NCI-H748 treated with DMSO at 0.1 percent for 48 hours (cell line): ENCODE data around the gene TTC38.

ENCODE experiments used
- DNase-seq: peaks from one replicate; lab custom pipeline; 2025; lab: John Stamatoyannopoulos, UW

The TTC38 gene

GRCh38 chr22:46267431-46268279 lies at the start of gene TTC38:
Gene TTC38 (plus strand): TSS chr22:46268008. CDS start chr22:46268040, 32 bp downstream.
- peak; percentile 14 for DNase-seq

GRCh38 chr22:46219636-46220035 lies 48.2 kb upstream of the TTC38 start:
- DNase-seq = no peak

- DNase-seq = no peak
Observed at GRCh38 chr22:46220921-46221320, 46.9 kb upstream of the TTC38 start.

- no peak for DNase-seq
Observed at GRCh38 chr22:46224044-46224897, 43.5 kb upstream of the TTC38 start.

- no peak for DNase-seq
Observed at GRCh38 chr22:46224898-46225290, 42.9 kb upstream of the TTC38 start.

- no peak for DNase-seq
Observed at GRCh38 chr22:46225631-46226030, 42.2 kb upstream of the TTC38 start.

GRCh38 chr22:46226577-46226976 lies 41.2 kb upstream of the TTC38 start:
- DNase-seq = no peak

GRCh38 chr22:46229701-46230100 lies 38.1 kb upstream of the TTC38 start:
- DNase-seq = no peak

GRCh38 chr22:46230262-46230901 lies 37.4 kb upstream of the TTC38 start:
- DNase-seq = no peak

GRCh38 chr22:46233231-46233630 lies 34.6 kb upstream of the TTC38 start:
- DNase-seq = no peak

GRCh38 chr22:46234969-46235368 lies 32.8 kb upstream of the TTC38 start:
- DNase-seq = no peak

GRCh38 chr22:46237453-46238124 lies 30.2 kb upstream of the TTC38 start:
- DNase-seq = no peak

GRCh38 chr22:46238541-46238940 lies 29.3 kb upstream of the TTC38 start:
- no peak for DNase-seq

- DNase-seq = no peak
Observed at GRCh38 chr22:46239261-46240048, 28.4 kb upstream of the TTC38 start.

GRCh38 chr22:46240073-46240472 lies 27.7 kb upstream of the TTC38 start:
- no peak for DNase-seq

- DNase-seq = no peak
Observed at GRCh38 chr22:46240506-46240905, 27.3 kb upstream of the TTC38 start.

- no peak for DNase-seq
Observed at GRCh38 chr22:46240907-46241306, 26.9 kb upstream of the TTC38 start.

GRCh38 chr22:46241396-46242007 lies 26.3 kb upstream of the TTC38 start:
- no peak for DNase-seq

GRCh38 chr22:46242076-46242475 lies 25.7 kb upstream of the TTC38 start:
- DNase-seq = no peak

GRCh38 chr22:46244771-46245170 lies 23.0 kb upstream of the TTC38 start:
- DNase-seq = no peak

- no peak for DNase-seq
Observed at GRCh38 chr22:46245511-46245910, 22.3 kb upstream of the TTC38 start.
